Activated CD8-positive, alpha-beta memory T cell treated with anti-CD3 and anti-CD28 coated beads, Interleukin-2, amount 50 U/mL, for 24 hours (primary cell): Measurements from ENCODE around the gene ZNF20.
"Not testable (repeated sequence)": the region's sequence is repeated elsewhere in the genome, so short reads cannot be mapped to it uniquely, and the experiment has no call there.

Experiments used
- DNase-seq: peaks from one replicate; pipeline ENCODE4 v3.0.0-alpha.2; 2020; ENCODE audit errors: extremely low read depth

ZNF20 gene

GRCh38 chr19:12112701-12113100 lies 27.4 kb downstream of the ZNF20 start:
- no peak for DNase-seq

GRCh38 chr19:12111943-12112637 lies 28.1 kb downstream of the ZNF20 start:
- DNase-seq, result no peak

GRCh38 chr19:12111176-12111575 lies 29.0 kb downstream of the ZNF20 start:
- DNase-seq, result no peak

GRCh38 chr19:12103909-12104308 lies 36.2 kb downstream of the ZNF20 start:
- not testable (repeated sequence) for DNase-seq

- DNase-seq, result no peak
Measured at GRCh38 chr19:12098040-12098439, 42.1 kb downstream of the ZNF20 start.

- DNase-seq, result no peak
Measured at GRCh38 chr19:12095111-12095790, 44.9 kb downstream of the ZNF20 start.

GRCh38 chr19:12093777-12094176 lies 46.4 kb downstream of the ZNF20 start:
- no peak for DNase-seq

- DNase-seq, result no peak
Measured at GRCh38 chr19:12092956-12093355, 47.2 kb downstream of the ZNF20 start.

- DNase-seq, result peak; percentile 24
Measured at GRCh38 chr19:12092065-12092867, 47.9 kb downstream of the ZNF20 start.

GRCh38 chr19:12090807-12091206 lies 49.3 kb downstream of the ZNF20 start:
- DNase-seq, result peak; percentile 35

- no peak for DNase-seq
Measured at GRCh38 chr19:12085074-12085818, 54.9 kb downstream of the ZNF20 start.

GRCh38 chr19:12083336-12083735 lies 56.8 kb downstream of the ZNF20 start:
- not testable (repeated sequence) for DNase-seq
